ENCODE results near the gene HIPK3.
"Not testable (repeated sequence)": the region's sequence is repeated elsewhere in the genome, so short reads cannot be mapped to it uniquely, and the experiment has no call there.

Gene HIPK3

DNA sequence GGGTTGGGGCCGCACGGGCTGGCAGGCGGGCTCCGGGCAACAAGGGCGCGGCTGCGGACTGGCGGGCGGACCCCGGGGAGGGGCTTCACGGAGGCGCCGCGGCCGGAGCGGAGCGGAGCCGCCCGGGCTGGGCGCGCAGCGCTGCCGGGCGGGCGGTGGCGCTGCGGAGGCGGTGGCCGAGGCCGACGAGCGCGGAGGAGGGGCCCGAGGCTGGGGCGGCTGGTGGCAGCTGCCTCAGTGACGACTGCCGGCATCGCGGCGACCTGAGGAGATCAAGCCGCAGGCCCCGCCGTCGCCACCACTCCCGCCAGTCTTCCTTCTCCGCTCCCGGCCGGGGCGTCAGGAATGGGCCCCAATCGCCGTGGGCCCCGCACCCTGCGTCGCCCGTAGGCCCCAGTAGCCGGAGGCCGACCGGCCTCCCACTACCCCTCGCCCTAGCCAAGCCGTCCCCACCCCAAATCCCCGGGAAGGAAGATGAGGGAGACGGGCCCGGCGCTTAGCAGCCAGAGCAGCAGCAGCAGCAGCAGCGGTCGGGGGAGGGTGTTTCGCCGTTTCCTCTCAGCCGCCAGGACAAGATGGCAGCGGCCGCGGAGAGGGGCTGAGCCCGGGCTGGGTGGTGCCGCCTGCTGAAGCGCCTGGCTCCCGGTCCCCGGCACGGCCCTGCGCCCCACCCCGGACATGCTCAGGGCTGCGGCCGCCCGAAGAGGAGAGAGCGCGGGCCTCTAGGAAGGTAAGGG is at the start of gene HIPK3:
TSS of gene HIPK3 (plus strand) at position 222 of the 737 bp plus-strand sequence.
- DNase-seq (ENCODE audit: low spot score), result peak; percentile 70

GRCh38 chr11:33207408-33207985 is 49.7 kb upstream of the HIPK3 start:
- no peak for DNase-seq (ENCODE audit: low spot score)

- no peak for DNase-seq (ENCODE audit: low spot score)
These were observed 49.0 kb upstream of the HIPK3 start for GRCh38 chr11:33208150-33208549.

- no peak for DNase-seq (ENCODE audit: low spot score)
These were observed 46.0 kb upstream of the HIPK3 start for GRCh38 chr11:33211153-33211552.

DNA sequence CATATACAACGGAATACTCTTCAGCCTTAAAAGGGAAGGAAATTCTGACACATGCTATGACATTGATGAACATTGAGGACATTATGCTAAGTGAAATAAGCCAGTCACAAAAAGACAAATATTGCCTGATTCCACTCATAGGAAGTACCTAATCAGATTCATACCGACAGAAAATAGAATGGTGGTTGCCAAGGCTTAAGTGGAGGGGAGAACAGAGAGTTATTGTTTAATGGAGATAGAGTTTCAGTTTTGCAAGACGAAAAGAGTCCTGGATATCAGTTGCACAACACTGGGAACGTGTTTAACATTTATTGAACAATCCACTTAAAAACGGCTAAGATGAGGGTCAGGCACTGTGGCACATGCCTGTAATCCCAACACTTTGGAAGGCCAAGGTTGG is 45.6 kb upstream of the HIPK3 start:
- no peak for DNase-seq (ENCODE audit: low spot score)

DNA sequence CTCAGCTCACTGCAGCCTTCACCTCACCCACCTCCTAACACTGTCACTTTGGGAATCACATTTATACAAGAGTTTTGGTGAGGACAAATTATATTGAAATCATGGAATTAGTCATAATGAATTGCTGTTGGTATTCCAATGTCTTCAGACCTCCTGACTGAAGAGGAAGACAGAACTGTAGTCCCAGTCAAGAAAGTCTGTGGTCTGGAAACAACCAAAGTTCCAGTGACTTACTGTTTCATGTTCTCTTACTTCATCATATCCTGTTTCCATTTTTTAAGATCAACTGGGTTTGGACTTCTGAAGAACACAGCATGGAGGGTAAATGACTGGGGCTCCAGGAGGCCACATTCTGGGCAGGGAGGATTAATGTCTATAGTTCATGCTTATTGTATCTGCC is 43.0 kb upstream of the HIPK3 start:
- DNase-seq (ENCODE audit: low spot score), result no peak

DNA sequence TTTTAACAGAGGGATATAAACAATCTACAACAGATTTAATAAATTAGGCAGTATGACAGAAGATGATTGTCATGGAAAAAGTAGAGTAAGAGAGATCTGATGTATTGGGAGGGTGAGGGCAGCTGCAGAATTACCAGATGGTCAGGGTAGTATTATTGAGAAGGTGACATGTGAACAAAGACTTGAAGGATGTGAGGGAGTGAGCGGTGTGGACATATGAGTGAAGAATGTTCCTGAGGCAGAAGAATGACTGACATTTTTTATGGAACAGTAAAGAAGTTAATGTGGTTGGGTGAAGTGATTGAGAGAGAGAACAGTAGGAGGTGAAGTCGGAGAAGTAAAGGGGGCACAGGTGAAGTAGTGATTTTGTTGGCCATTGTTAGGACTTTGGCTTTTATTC is 42.4 kb upstream of the HIPK3 start:
- DNase-seq (ENCODE audit: low spot score), result no peak

DNA sequence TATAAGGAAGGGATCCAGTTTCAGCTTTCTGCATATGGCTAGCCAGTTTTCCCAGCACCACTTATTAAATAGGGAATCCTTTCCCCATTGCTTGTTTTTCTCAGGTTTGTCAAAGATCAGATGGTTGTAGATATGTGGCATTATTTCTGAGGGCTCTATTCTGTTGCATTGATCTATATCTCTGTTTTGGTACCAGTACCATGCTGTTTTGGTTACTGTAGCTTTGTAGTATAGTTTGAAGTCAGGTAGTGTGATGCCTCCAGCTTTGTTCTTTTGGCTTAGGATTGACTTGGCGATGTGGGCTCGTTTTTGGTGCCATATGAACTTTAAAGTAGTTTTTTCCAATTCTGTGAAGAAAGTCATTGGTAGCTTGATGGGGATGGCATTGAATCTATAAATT is 40.5 kb upstream of the HIPK3 start:
- DNase-seq (ENCODE audit: low spot score), result not testable (repeated sequence)

DNA sequence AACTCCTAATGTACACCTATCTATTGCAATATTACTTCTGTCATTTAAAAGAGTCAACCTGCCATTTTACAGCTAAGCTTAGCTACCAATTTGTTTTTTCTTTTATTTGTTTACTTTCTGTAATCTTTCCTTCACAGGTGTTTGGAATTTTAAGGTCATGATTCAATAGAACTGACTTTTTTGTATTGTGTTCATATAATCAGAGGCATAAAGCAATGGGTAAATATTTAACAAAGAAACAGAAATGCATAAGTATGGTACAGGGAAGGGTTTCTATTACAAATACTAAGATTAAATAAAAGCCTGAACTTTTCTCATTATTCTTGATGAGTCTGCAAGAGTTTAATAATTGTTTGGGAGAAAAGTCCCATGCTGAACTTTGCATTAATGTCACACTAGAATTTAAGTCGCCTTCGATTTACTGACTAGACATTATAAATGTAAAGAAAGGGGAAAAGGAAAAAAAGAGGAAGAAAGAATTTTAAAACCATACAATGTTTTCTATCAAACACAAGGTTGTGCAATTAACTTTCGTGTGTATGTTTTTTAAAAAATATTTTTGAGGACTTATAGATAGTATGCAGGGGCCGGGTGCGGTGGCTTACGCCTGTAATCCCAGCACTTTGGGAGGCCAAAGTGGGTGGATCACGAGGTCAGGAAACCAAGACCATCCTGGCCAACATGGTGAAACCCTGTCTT is 35.0 kb upstream of the HIPK3 start:
- DNase-seq (ENCODE audit: low spot score), result no peak

DNA sequence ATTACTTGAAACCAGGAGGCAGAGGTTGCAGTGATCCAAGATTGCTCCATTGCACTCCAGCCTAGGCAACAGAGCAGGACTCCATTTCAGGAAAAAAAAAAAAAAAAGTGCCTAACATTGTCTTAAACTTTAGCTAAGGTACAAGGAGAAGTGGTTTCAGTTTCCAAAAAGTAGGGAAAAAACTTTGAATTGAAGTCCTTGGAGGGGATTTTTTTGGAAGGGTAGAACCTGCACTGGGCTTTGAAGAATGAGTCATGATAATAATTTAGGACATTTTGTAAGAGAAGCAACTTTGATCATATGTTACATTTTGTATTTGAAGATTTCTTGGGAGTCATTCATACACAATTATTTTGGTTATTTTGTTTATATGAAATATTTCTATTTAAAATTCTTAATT is 31.8 kb upstream of the HIPK3 start:
- DNase-seq (ENCODE audit: low spot score), result no peak

- DNase-seq (ENCODE audit: low spot score), result no peak
These were observed 29.5 kb upstream of the HIPK3 start for GRCh38 chr11:33227578-33228261.

DNA sequence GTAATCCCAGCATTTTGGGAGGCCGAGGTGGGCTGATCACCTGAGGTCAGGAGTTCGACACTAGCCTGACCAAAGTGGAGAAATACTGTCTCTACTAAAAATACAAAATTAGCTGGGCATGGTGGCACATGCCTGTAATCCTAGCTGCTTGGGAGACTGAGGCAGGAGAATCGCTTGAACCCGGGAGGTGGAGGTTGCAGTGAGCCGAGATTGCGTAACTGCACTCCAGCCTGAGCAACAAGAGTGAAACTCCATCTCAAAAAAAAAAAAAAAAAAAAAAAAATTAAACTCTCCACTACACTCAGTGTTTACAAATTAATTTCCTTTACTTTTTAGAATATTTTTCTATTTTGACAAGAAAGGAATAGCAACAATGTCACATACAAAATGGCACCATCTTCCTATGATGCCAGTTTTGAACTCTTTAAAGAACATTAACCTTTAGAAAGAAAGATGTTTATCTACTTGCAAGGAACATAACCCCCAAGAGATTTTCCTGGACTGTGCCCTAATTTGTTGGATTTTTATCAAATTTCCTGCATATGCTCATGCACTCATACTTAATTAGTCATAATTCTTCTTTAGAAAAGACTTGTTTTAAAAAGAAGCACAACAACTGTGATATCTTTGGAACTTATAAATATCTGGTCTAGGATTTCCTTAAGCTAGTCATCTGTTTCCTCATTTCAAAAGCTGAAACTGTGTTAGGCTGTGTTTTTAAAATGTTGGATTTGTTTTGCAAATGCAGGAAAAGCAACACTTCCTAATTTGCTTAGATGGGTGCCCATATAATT is 22.6 kb upstream of the HIPK3 start:
- DNase-seq (ENCODE audit: low spot score), result no peak

DNA sequence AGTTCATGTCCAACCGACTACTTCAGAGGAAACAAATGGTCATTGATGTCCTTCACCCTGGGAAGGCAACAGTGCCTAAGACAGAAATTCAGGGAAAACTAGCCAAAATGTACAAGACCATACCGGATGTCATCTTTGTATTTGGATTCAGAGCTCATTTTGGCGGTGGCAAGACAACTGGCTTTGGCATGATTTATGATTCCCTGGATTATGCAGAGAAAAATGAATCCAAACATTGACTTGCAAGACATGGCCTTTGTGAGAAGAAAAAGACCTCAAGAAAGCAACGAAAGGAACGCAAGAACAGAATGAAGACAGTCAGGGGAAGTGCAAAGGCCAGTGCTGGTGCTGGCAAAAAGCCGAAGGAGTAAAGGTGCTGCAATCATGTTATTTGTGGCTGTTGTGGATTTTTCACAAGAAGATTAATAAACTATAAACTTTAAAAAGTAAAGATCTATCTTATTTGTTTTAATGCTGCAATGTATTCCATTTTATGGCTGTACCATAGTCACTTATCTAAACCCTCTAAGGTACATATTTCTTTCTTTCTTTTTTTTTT is 20.1 kb upstream of the HIPK3 start:
- no peak for DNase-seq (ENCODE audit: low spot score)

DNA sequence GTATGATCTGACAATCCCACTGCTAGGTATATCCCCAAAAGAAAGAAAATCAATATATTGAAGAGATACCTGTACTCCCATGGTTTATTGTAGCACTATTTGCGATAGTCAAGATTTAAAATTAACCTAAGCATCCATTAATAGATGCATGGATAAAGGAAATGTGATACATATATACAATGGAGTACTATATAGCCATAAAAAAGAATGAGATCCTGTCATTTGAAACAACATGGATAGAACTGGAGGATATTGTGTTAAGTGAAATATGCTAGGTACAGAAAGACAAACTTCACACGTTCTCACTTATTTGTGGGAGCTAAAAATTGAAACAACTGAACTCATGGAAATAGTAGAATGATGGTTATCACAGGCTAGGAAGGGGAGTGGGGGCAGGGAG is 14.6 kb upstream of the HIPK3 start:
- no peak for DNase-seq (ENCODE audit: low spot score)

DNA sequence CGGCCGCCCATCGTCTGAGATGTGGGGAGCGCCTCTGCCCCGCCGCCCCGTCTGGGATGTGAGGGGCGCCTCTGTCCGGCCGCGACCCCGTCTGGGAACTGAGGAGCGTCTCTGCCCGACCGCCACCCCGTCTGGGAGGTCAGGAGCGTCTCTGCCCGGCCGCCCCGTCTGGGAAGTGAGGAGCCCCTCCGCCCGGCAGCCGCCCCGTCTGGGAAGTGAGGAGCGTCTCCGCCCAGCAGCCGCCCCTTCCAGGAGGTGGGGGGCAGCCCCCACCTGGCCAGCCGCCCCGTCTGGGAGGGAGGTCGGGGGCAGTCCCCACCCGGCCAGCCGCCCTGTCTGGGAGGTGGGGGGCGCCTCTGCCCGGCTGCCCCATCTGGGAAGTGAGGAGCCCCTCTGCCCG is 13.5 kb upstream of the HIPK3 start:
- not testable (repeated sequence) for DNase-seq (ENCODE audit: low spot score)

- DNase-seq (ENCODE audit: low spot score), result no peak
These were observed 8.7 kb upstream of the HIPK3 start for GRCh38 chr11:33248416-33248971.

- no peak for DNase-seq (ENCODE audit: low spot score)
These were observed 959 bp upstream of the HIPK3 start for GRCh38 chr11:33256031-33256812.

DNA sequence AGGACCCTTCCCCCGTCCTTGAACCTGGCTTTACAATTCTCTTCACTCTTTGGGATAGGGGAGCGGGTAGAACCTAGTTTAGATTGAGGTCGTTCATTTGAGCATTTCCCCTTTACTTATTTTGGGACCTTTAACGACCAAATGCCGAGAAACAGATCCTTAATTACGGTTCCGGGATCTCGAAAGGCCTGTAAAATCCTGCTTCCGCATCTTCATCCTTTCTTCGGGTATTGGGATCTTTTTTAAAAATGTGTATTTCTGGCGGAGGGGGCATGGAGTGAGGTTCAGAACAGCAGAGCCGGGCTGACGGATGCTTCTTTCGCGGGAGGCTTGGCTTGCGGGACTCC is 395 bp upstream of the HIPK3 start:
- DNase-seq (ENCODE audit: low spot score), result no peak

DNA sequence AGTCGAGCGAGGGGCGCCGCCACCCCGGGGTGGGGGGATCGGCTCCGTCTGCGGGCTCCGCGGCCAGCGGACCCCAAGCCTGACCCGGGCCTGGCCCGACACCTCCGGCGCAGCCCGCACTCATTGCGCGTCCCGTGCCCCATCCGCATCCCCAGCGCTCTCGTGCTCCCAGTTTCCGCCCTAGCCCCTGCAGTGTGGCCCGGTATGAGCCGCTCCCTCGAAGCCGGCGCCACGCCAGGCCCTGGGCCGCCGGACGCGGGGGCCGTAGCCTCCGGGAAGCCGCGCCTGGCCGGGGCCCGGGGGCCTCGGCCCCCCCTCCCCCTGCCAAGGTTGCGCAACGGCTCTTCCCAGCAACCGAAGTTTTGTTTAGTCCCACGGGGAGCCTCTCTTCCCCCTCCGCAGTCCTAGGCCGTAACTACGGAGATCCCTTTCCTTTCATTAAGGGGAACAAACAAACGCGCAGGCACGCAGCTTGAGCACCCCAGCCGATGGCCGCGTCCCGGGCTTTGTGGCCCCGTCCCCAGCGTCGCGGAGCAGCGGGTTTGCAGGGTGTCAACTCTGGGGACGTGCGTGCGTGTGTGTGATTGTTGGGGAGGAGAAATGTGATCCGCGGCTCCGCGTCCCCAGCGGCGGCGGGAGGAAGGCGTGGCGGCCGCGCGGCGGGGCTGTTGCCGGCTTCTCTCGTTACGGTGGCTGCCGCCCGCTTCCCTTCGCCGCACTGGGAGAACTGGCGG is 883 bp downstream of the HIPK3 start:
- peak; percentile 56 for DNase-seq (ENCODE audit: low spot score)

DNA sequence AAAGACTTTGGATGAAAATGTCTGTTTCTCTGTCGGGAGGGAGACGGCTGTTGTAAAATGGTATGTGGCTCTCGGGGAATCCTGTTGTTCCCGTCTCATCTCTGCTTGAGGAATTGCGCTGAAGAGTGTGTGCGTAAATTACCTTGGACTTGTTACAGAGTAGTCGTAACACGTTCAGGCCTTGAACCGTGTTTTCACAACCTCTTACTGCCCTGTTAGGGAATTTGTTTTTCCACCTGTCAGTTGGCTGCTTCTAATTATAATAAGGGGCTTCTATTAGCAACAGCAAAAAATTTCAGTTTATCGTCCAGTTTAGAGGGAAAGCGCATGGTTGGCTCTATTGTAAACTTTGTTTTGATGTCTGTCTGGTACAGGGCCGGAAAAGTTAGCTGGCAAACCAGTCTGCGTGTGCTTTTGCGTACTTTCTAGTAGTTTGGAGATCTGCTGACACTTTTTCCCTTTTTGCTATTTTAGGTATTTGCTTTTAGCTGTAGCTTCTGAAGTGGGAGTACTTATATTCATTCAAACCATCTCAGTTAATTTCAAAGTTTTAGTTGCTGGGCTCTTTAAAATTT is 1.5 kb downstream of the HIPK3 start:
- DNase-seq (ENCODE audit: low spot score), result no peak
